Right lobe of liver (tissue), 4 donors: Measurements from ENCODE around the gene ARHGEF16.

Experiments used
- POLR2A ChIP-seq: fragments of 450-650 bp; IDR thresholded peaks from one replicate; pipeline ENCODE4 v1.6.1; 2017; ENCODE audit warnings: antibody characterized with exemption, mild to moderate bottlenecking
- TF ChIP-seq, protein P1 (sequence below), 4 donors: fragments of 200-600 bp in 3 of 4; fragments of 450-650 bp in 1 of 4; IDR thresholded peaks; one replicate each; pipeline versions ENCODE4 v1.5.1 to v1.8.0; 2016 to 2022; ENCODE audit warnings: antibody characterized with exemption in 4 of 4, mild to moderate bottlenecking in 2 of 4
- donor health status: DM: no; HTN: no; CAD: no.
- donor health status: DM: no; HTN: no; CAD: no.
- donor health status: DM: no; HTN: yes; CAD: no.

DNA sequence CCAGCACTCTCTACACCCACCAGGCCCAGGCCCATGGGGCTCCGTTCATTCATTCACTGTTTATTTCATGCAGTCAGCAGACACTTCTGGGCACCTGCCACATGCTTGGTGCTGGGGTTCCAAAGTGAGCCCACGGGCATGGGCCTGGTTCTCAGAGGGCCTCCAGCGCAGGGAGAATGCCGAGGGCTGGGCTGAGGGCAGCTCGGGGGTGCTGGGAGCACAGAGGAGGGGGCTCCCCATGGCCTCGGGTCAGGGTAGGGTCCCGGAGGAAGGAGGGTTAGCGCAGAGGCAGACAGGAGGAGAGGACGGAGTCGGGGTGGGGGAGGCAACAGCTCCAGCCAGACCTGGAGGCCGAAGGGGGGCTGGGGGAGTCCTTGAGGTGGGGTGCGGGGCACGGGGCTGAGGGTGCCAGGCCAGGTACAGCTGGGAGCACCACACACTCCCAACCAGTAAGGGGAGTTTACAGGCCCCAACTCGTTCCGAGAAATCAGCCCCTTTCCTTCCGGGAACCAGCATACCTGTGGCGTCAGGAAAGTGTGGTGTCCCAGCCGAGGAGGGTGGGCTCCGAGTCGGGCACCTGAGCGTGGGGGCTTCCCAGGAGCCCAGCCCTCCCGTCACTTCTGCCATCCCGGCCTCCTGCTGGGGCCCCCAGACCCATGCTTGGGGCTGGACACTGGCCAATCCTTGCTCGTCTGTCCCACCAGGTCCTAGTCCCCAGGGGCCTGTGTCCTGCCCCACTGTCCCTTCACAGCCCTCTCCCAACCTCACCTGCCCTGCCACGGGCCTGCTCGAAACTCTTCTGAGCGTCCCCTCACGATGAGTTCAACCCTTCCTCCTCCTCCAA is 10.8 kb downstream of the ARHGEF16 start:
- TF ChIP-seq, protein P1, sequence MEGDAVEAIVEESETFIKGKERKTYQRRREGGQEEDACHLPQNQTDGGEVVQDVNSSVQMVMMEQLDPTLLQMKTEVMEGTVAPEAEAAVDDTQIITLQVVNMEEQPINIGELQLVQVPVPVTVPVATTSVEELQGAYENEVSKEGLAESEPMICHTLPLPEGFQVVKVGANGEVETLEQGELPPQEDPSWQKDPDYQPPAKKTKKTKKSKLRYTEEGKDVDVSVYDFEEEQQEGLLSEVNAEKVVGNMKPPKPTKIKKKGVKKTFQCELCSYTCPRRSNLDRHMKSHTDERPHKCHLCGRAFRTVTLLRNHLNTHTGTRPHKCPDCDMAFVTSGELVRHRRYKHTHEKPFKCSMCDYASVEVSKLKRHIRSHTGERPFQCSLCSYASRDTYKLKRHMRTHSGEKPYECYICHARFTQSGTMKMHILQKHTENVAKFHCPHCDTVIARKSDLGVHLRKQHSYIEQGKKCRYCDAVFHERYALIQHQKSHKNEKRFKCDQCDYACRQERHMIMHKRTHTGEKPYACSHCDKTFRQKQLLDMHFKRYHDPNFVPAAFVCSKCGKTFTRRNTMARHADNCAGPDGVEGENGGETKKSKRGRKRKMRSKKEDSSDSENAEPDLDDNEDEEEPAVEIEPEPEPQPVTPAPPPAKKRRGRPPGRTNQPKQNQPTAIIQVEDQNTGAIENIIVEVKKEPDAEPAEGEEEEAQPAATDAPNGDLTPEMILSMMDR (IDR thresholded peaks at IDR 0.05) = no peak
- TF ChIP-seq POLR2A = no peak
